Fibroblast of lung (primary cell): ENCODE results near the gene VWA8.

Experiments
- CTCF ChIP-seq, 2 donors: IDR thresholded peaks in 1 of 2; conservative IDR thresholded peaks in 1 of 2; 1 replicate in 1 of 2; 2 replicates in 1 of 2; pipeline ENCODE4 v1.5.1; 2011 to 2012; ENCODE audit warnings: low read length in 2 of 2, control low read depth in 1 of 2, inconsistent platforms in 1 of 2, low read depth in 1 of 2, mild to moderate bottlenecking in 1 of 2
- EZH2 ChIP-seq: IDR thresholded peaks from 2 replicates; pipeline ENCODE4 v1.5.1; 2012; ENCODE audit warnings: low read length, control low read depth, mild to moderate bottlenecking; ENCODE audit errors: missing control alignments

- TF ChIP-seq CTCF (conservative IDR thresholded peaks at IDR 0.05 in 1 of 2, IDR thresholded peaks at IDR 0.05 in 1 of 2; ENCODE audit: low read depth in 1 of 2, low read length in 2 of 2), result no peak
- no peak for TF ChIP-seq EZH2
Measured at GRCh38 chr13:41859565-41859964, 101.3 kb downstream of the VWA8 start.
